ENCODE data around the gene CUEDC1.
"Not testable (repeated sequence)": the region's sequence is repeated elsewhere in the genome, so short reads cannot be mapped to it uniquely, and the experiment has no call there.

The CUEDC1 gene

GRCh38 chr17:57928928-57929327 is 26.3 kb downstream of the CUEDC1 start:
- Histone ChIP-seq H3K9ac (ENCODE audit: low read depth, low read length) (no peak overlapping the region), H3K36me3 (ENCODE audit: insufficient read depth, low read length) (no peaks in the 10 kb centered on the region), H3K4me2 (ENCODE audit: low read length) (no peak overlapping the region), H3K27me3 (ENCODE audit: control insufficient read depth, insufficient read depth, low read length) (no peaks in the 10 kb centered on the region), H3K9me3 (replicated peaks; ENCODE audit: low read length) (no peaks in the 10 kb centered on the region), H3K4me3 (ENCODE audit: low read length) (no peak overlapping the region), H3K4me1 (ENCODE audit: control insufficient read depth, insufficient read depth, low read length) (peaks cover 25% of the 10 kb centered on the region)

GRCh38 chr17:57927048-57927723 is 28.0 kb downstream of the CUEDC1 start:
- no peaks in the 10 kb centered on the region for H3K27me3 ChIP-seq (ENCODE audit: control insufficient read depth, insufficient read depth, low read length)

GRCh38 chr17:57926723-57927047 is 28.5 kb downstream of the CUEDC1 start:
- no peaks in the 10 kb centered on the region for H3K9me3 ChIP-seq (replicated peaks; ENCODE audit: low read length)
- H3K4me3 ChIP-seq (ENCODE audit: low read length) = no peak overlapping the region
- peak overlapping the region; percentile 56 for H3K4me2 ChIP-seq (ENCODE audit: low read length)
- H3K4me1 ChIP-seq (ENCODE audit: control insufficient read depth, insufficient read depth, low read length) = peaks cover 26% of the 10 kb centered on the region
- H3K36me3 ChIP-seq (ENCODE audit: insufficient read depth, low read length) = peaks cover 7% of the 10 kb centered on the region
- no peak overlapping the region for H3K9ac ChIP-seq (ENCODE audit: low read depth, low read length)
- H3K27me3 ChIP-seq (ENCODE audit: control insufficient read depth, insufficient read depth, low read length) = no peaks in the 10 kb centered on the region

More at GRCh38 chr17:57927048-57927723, 28.0 kb downstream of the CUEDC1 start:
- peaks cover 25% of the 10 kb centered on the region for H3K4me1 ChIP-seq (ENCODE audit: control insufficient read depth, insufficient read depth, low read length)
- H3K4me2 ChIP-seq (ENCODE audit: low read length) = peak overlapping the region; percentile 56
- H3K4me3 ChIP-seq (ENCODE audit: low read length) = no peak overlapping the region
- no peak overlapping the region for H3K9ac ChIP-seq (ENCODE audit: low read depth, low read length)
- H3K36me3 ChIP-seq (ENCODE audit: insufficient read depth, low read length) = peaks cover 7% of the 10 kb centered on the region
- H3K9me3 ChIP-seq (replicated peaks; ENCODE audit: low read length) = no peaks in the 10 kb centered on the region

- no peak overlapping the region for H3K9ac ChIP-seq (ENCODE audit: low read depth, low read length)
- H3K27me3 ChIP-seq (ENCODE audit: control insufficient read depth, insufficient read depth, low read length) = no peaks in the 10 kb centered on the region
- H3K9me3 ChIP-seq (replicated peaks; ENCODE audit: low read length) = no peaks in the 10 kb centered on the region
- H3K4me3 ChIP-seq (ENCODE audit: low read length) = no peak overlapping the region
- H3K4me1 ChIP-seq (ENCODE audit: control insufficient read depth, insufficient read depth, low read length) = peaks cover 20% of the 10 kb centered on the region
- no peak overlapping the region for H3K4me2 ChIP-seq (ENCODE audit: low read length)
- peaks cover 7% of the 10 kb centered on the region for H3K36me3 ChIP-seq (ENCODE audit: insufficient read depth, low read length)
Measured at GRCh38 chr17:57925361-57925990, 29.7 kb downstream of the CUEDC1 start.

- Histone ChIP-seq H3K4me3 (ENCODE audit: low read length) (no peak overlapping the region), H3K9ac (ENCODE audit: low read depth, low read length) (no peak overlapping the region), H3K9me3 (replicated peaks; ENCODE audit: low read length) (no peaks in the 10 kb centered on the region), H3K36me3 (ENCODE audit: insufficient read depth, low read length) (peaks cover 7% of the 10 kb centered on the region), H3K4me2 (ENCODE audit: low read length) (no peak overlapping the region), H3K4me1 (ENCODE audit: control insufficient read depth, insufficient read depth, low read length) (peaks cover 20% of the 10 kb centered on the region), H3K27me3 (ENCODE audit: control insufficient read depth, insufficient read depth, low read length) (no peaks in the 10 kb centered on the region)
Measured at GRCh38 chr17:57924677-57925076, 30.5 kb downstream of the CUEDC1 start.

- no peak overlapping the region for H3K9ac ChIP-seq (ENCODE audit: low read depth, low read length)
- H3K27me3 ChIP-seq (ENCODE audit: control insufficient read depth, insufficient read depth, low read length) = no peaks in the 10 kb centered on the region
- H3K4me3 ChIP-seq (ENCODE audit: low read length) = no peak overlapping the region
- H3K9me3 ChIP-seq (replicated peaks; ENCODE audit: low read length) = no peaks in the 10 kb centered on the region
- peaks cover 7% of the 10 kb centered on the region for H3K36me3 ChIP-seq (ENCODE audit: insufficient read depth, low read length)
- H3K4me2 ChIP-seq (ENCODE audit: low read length) = no peak overlapping the region
- H3K4me1 ChIP-seq (ENCODE audit: control insufficient read depth, insufficient read depth, low read length) = peaks cover 22% of the 10 kb centered on the region
Measured at GRCh38 chr17:57923182-57923872, 31.9 kb downstream of the CUEDC1 start.

- H3K4me3 ChIP-seq (ENCODE audit: low read length); H3K36me3 ChIP-seq (ENCODE audit: insufficient read depth, low read length); H3K9me3 ChIP-seq (replicated peaks; ENCODE audit: low read length); H3K27me3 ChIP-seq (ENCODE audit: control insufficient read depth, insufficient read depth, low read length); H3K4me2 ChIP-seq (ENCODE audit: low read length); H3K9ac ChIP-seq (ENCODE audit: low read depth, low read length): not testable (repeated sequence)
- peaks cover 26% of the 10 kb centered on the region for H3K4me1 ChIP-seq (ENCODE audit: control insufficient read depth, insufficient read depth, low read length)
Measured at GRCh38 chr17:57922745-57923144, 32.5 kb downstream of the CUEDC1 start.

GRCh38 chr17:57920916-57921703 is 34.1 kb downstream of the CUEDC1 start:
- H3K36me3 ChIP-seq (ENCODE audit: insufficient read depth, low read length) = peaks cover 7% of the 10 kb centered on the region
- no peak overlapping the region for H3K9ac ChIP-seq (ENCODE audit: low read depth, low read length)
- peaks cover 16% of the 10 kb centered on the region for H3K4me1 ChIP-seq (ENCODE audit: control insufficient read depth, insufficient read depth, low read length)
- no peaks in the 10 kb centered on the region for H3K9me3 ChIP-seq (replicated peaks; ENCODE audit: low read length)
- no peak overlapping the region for H3K4me3 ChIP-seq (ENCODE audit: low read length)
- no peak overlapping the region for H3K4me2 ChIP-seq (ENCODE audit: low read length)
- no peaks in the 10 kb centered on the region for H3K27me3 ChIP-seq (ENCODE audit: control insufficient read depth, insufficient read depth, low read length)

GRCh38 chr17:57919918-57920317 is 35.3 kb downstream of the CUEDC1 start:
- Histone ChIP-seq H3K36me3 (ENCODE audit: insufficient read depth, low read length) (peaks cover 7% of the 10 kb centered on the region), H3K4me1 (ENCODE audit: control insufficient read depth, insufficient read depth, low read length) (peaks cover 16% of the 10 kb centered on the region), H3K9me3 (replicated peaks; ENCODE audit: low read length) (no peaks in the 10 kb centered on the region), H3K27me3 (ENCODE audit: control insufficient read depth, insufficient read depth, low read length) (no peaks in the 10 kb centered on the region), H3K4me3 (ENCODE audit: low read length) (no peak overlapping the region), H3K4me2 (ENCODE audit: low read length) (no peak overlapping the region), H3K9ac (ENCODE audit: low read depth, low read length) (no peak overlapping the region)

GRCh38 chr17:57918017-57918895 is 37.0 kb downstream of the CUEDC1 start:
- Histone ChIP-seq H3K4me1 (ENCODE audit: control insufficient read depth, insufficient read depth, low read length) (peaks cover 25% of the 10 kb centered on the region), H3K27me3 (ENCODE audit: control insufficient read depth, insufficient read depth, low read length) (no peaks in the 10 kb centered on the region), H3K36me3 (ENCODE audit: insufficient read depth, low read length) (peaks cover 2% of the 10 kb centered on the region), H3K4me2 (ENCODE audit: low read length) (no peak overlapping the region), H3K4me3 (ENCODE audit: low read length) (no peak overlapping the region), H3K9ac (ENCODE audit: low read depth, low read length) (no peak overlapping the region), H3K9me3 (replicated peaks; ENCODE audit: low read length) (no peaks in the 10 kb centered on the region)

All from skeletal muscle satellite cell (primary cell).